Psoas muscle (tissue), 8 donors: ENCODE measurements around the gene RGS3. TPM values are rescaled to one million over a fixed set of nuclear protein-coding genes. Genes with fewer than 3 reads are reported as not detected.

Experiments used
- ATAC-seq, 4 donors: fragments of 200-7000 bp; cut with Tn5 transposase; one replicate each; pipeline ENCODE4 v1.9.1; 2020; ENCODE audit warnings: moderate library complexity in 3 of 4, mild to moderate bottlenecking in 2 of 4
- DNase-seq, 2 donors: peaks; one replicate each; pipeline ENCODE4 v3.0.0-alpha.2; 2020
- H3K27ac ChIP-seq: fragments of 200-600 bp; one replicate; pipeline ENCODE4 v1.8.0; 2022
- H3K27me3 ChIP-seq, 3 donors: fragments of 200-600 bp in 1 of 3; one replicate each; pipeline versions ENCODE4 v1.6.1 to v1.8.0; 2013 to 2022; ENCODE audit warnings: low read length in 2 of 3, mild to moderate bottlenecking in 2 of 3, moderate library complexity in 1 of 3; ENCODE audit not compliant: insufficient read depth in 3 of 3
- H3K36me3 ChIP-seq, 2 donors: fragments of 200-600 bp in 1 of 2; one replicate each; pipeline versions ENCODE4 v1.6.1 to v1.8.0; 2013 to 2022; ENCODE audit warnings: low read depth in 1 of 2, mild to moderate bottlenecking in 1 of 2, moderate library complexity in 1 of 2; ENCODE audit not compliant: insufficient read depth in 1 of 2
- H3K4me1 ChIP-seq: fragments of 200-600 bp; one replicate; pipeline ENCODE4 v1.8.0; 2022
- H3K4me3 ChIP-seq: fragments of 200-600 bp; one replicate; pipeline ENCODE4 v1.8.0; 2022; ENCODE audit warnings: mild to moderate bottlenecking
- H3K9me3 ChIP-seq: fragments of 200-600 bp; one replicate; pipeline ENCODE4 v1.8.0; 2022
- CTCF ChIP-seq: fragments of 200-600 bp; IDR thresholded peaks from one replicate; pipeline ENCODE4 v1.8.0; 2022; ENCODE audit warnings: antibody characterized with exemption
- WGBS, 3 donors: extraction: QIAGEN DNeasy Blood & Tissue Kit; methylation state at CpG; one replicate each; pipeline versions ENCODE4 v1.1.6 to v1.1.7; 2013; 5-methylcytosine and 5-hydroxymethylcytosine counted together
- intact Hi-C, 2 donors: fragments of 100-400 bp; cut with DNase I; formaldehyde crosslinking; loops; one replicate each; pipeline versions ENCODE4 v1.11.0 to v1.14.2; 2022
- polyA plus RNA-seq, 3 donors: library from polyadenylated mRNA; stranded (reverse); fragments of 200-250 nt; gene quantifications; one replicate each; pipeline ENCODE4 v1.2.3, GENCODE V29; 2013
- total RNA-seq, 4 donors: library from RNA; stranded (reverse); fragmentation: NEBNext Ultra II Directional in 2 of 4; extraction: Animal tissue kit (Norgen Biotek cat#: 25700) in 2 of 4; gene quantifications; one replicate each; pipeline versions ENCODE4 v1.2.1 to v1.2.4, GENCODE V29; 2021 to 2023
- donor health status: healthy with polysubstance abuse.
- donor health status: DM: no; HTN: no; CAD: no; lungs with moderate emphysema.
- donor health status: Bipolar disorder and iron deficiency.
- donor health status: healthy.
- donor health status: DM: yes; HTN: yes; CAD: no.
- donor health status: DM: no; HTN: no; CAD: no.
- donor health status: DM: no; HTN: no; CAD: no.
- donor health status: DM: yes; HTN: yes; CAD: no.

RGS3 gene
- total and polyA plus RNA-seq, 7 donors, result 7.1 to 38.1 (median 14.6) TPM

GRCh38 chr9:113624721-113625120 is 161.2 kb downstream of the RGS3 start:
- no peak for DNase-seq

GRCh38 chr9:113625486-113625885 is 162.0 kb downstream of the RGS3 start:
- Histone ChIP-seq H3K4me3 (no peak overlapping the region), H3K4me1 (peaks cover 20% of the 10 kb centered on the region), H3K27ac (no peak overlapping the region), H3K27me3 (no peaks in the 10 kb centered on the region), H3K9me3 (no peaks in the 10 kb centered on the region), H3K36me3 (no peaks in the 10 kb centered on the region)
- ATAC-seq (no peak), DNase-seq (no peak)
- no peak for TF ChIP-seq CTCF
- WGBS, 3 donors, result 93 to 97% (median 94%) methylated on average over 8 of the region's 8 CpGs
- intact Hi-C loops, result no loop called here

More at GRCh38 chr9:113624721-113625120, 161.2 kb downstream of the RGS3 start:
- no peaks in the 10 kb centered on the region for H3K9me3 ChIP-seq
- WGBS, 3 donors, result 31 to 53% (median 42%) methylated on average over 9 of the region's 9 CpGs
- ATAC-seq, result peak; percentile 48 to 74 (median 70)
- no peaks in the 10 kb centered on the region for H3K27me3 ChIP-seq
- no peaks in the 10 kb centered on the region for H3K36me3 ChIP-seq
- no peak overlapping the region for H3K4me3 ChIP-seq
- no peak for TF ChIP-seq CTCF
- intact Hi-C loops, result no loop called here
- peaks cover 26% of the 10 kb centered on the region for H3K4me1 ChIP-seq
- H3K27ac ChIP-seq, result no peak overlapping the region

- no peaks in the 10 kb centered on the region for H3K27me3 ChIP-seq
- DNase-seq (peak in 1 of 2 donors; percentile 63), ATAC-seq (peak in 3 of 4 donors; percentile 41 to 64 (median 43))
- H3K27ac ChIP-seq, result no peak overlapping the region
- no peaks in the 10 kb centered on the region for H3K9me3 ChIP-seq
- intact Hi-C loops, result no loop called here
- H3K4me3 ChIP-seq, result no peak overlapping the region
- H3K36me3 ChIP-seq, result no peaks in the 10 kb centered on the region
- 50 to 58% (median 51%) methylated on average over 8 of the region's 8 CpGs for WGBS, 3 donors
- TF ChIP-seq CTCF, result no peak
- H3K4me1 ChIP-seq, result peaks cover 11% of the 10 kb centered on the region
Measured at GRCh38 chr9:113626735-113627495, 163.4 kb downstream of the RGS3 start.

DNA sequence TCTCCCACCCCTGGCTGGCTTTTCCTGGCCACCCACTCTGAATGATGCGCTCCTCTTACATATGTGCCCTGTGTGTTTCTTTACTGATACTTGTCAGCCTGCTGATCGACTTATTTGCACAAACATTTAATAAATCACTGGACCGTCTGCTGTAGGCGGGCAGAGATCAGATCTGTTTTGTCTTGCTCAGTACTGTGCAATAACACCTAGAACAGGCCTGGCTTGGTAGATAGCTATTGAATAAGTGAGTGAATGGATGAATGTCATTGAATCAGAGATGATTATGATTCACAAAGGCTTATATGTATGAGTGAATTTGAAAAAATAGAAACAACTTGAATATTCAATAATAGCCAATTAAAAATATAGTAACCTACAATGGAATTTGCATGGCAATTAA is 165.1 kb downstream of the RGS3 start:
- ATAC-seq (no peak), DNase-seq (no peak)
- no peak for TF ChIP-seq CTCF
- Histone ChIP-seq H3K27me3 (no peaks in the 10 kb centered on the region), H3K36me3 (no peaks in the 10 kb centered on the region), H3K4me3 (no peak overlapping the region), H3K4me1 (peaks cover 6% of the 10 kb centered on the region), H3K27ac (no peak overlapping the region), H3K9me3 (no peaks in the 10 kb centered on the region)
- intact Hi-C loops, result no loop called here
- WGBS, 3 donors, result 94 to 96% (median 96%) methylated on average over 4 of the region's 4 CpGs
